A549 (cell line): ENCODE results near the gene HTRA2.

Source experiments
- BHLHE40 ChIP-seq: IDR thresholded peaks from 2 replicates; pipeline ENCODE4 v1.6.1; 2012; ENCODE audit warnings: low read depth, low read length, inconsistent platforms
- CBX2 ChIP-seq: fragments of 200-600 bp; sonication (generic); IDR thresholded peaks from 2 replicates; pipeline ENCODE4 v1.6.1; 2016; ENCODE audit warnings: low read depth, mild to moderate bottlenecking, borderline replicate concordance
- CHD4 ChIP-seq: fragments of 200-600 bp; sonication (generic); IDR thresholded peaks from 2 replicates; pipeline ENCODE4 v1.6.1; 2016; ENCODE audit warnings: antibody characterized with exemption, mild to moderate bottlenecking, borderline replicate concordance
- EP300 ChIP-seq, 2 experiments: fragments of >200 bp; sonication (Bioruptor Twin); formaldehyde crosslinking; IDR thresholded peaks; 2 replicates in 1 of 2; 3 replicates in 1 of 2; pipeline ENCODE4 v1.6.1; 2016 to 2017
- ESRRA ChIP-seq: fragments of 150-350 bp; IDR thresholded peaks from 2 replicates; pipeline ENCODE4 v1.6.1; 2014; ENCODE audit warnings: mild to moderate bottlenecking, low read length, borderline replicate concordance
- JUN ChIP-seq, 2 experiments: fragments of >200 bp; sonication (Bioruptor Twin); formaldehyde crosslinking; IDR thresholded peaks; 2 replicates in 1 of 2; 3 replicates in 1 of 2; pipeline ENCODE4 v1.6.1; 2016 to 2017
- NFE2L2 ChIP-seq: fragments of 150-350 bp; conservative IDR thresholded peaks from 2 replicates; pipeline ENCODE4 v1.6.1; 2014; ENCODE audit warnings: low read length
- POLR2A ChIP-seq: IDR thresholded peaks from 2 replicates; pipeline ENCODE4 v1.6.1; 2012; ENCODE audit warnings: mild to moderate bottlenecking, low read length
- RNF2 ChIP-seq: fragments of 200-600 bp; sonication (generic); IDR thresholded peaks from 2 replicates; pipeline ENCODE4 v1.6.1; 2016; ENCODE audit warnings: low read depth, mild to moderate bottlenecking, antibody characterized with exemption, moderate library complexity, borderline replicate concordance
- TF ChIP-seq, protein P1 (sequence below): fragments of >200 bp; sonication (Bioruptor Twin); formaldehyde crosslinking; IDR thresholded peaks from 3 replicates; pipeline ENCODE4 v1.5.1; 2016
- TF ChIP-seq, protein P2 (sequence below): fragments of 200-600 bp; sonication (generic); IDR thresholded peaks from 2 replicates; pipeline ENCODE4 v1.6.1; 2016; ENCODE audit warnings: antibody characterized with exemption, mild to moderate bottlenecking, moderate library complexity

DNA sequence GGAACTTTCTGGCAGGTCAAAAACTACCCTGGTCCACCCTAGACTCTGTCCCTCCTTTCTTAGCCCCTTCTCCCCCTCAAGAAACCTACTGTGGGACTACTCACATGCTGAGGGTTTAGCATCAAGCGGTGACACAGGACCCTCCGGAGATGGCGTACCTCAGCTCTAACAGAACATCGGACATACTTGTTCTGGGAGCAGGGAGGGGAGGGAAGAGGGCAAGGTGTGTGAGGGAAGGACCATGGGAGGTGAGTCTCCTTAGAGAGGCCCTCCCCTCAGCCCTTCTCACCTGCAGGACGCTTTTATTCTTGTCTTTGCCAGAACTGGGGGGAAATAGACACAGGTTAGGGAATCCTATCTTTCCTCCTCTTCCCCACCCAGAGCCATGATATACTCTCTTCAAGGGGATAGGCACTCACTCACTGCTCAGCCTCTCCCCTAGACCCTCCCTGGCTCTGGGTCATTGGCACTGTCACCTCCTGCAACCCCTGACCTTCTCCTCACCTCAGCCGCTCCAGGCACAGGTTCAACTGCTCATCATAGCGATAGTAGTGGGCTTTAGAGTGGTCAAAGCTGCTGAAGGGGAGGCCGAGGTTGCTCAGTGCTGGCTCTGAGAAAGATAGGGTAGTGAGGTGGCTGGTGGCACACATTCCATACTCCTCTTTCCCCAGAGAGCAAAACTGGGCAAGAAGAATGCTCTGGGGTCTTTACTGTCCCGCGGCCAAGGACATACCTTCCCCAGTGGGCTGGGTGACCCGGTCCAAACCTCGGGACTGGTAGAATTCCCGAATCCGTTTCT is 24.1 kb upstream of the HTRA2 start:
- TF ChIP-seq CHD4 = no peak
- TF ChIP-seq, protein P1, sequence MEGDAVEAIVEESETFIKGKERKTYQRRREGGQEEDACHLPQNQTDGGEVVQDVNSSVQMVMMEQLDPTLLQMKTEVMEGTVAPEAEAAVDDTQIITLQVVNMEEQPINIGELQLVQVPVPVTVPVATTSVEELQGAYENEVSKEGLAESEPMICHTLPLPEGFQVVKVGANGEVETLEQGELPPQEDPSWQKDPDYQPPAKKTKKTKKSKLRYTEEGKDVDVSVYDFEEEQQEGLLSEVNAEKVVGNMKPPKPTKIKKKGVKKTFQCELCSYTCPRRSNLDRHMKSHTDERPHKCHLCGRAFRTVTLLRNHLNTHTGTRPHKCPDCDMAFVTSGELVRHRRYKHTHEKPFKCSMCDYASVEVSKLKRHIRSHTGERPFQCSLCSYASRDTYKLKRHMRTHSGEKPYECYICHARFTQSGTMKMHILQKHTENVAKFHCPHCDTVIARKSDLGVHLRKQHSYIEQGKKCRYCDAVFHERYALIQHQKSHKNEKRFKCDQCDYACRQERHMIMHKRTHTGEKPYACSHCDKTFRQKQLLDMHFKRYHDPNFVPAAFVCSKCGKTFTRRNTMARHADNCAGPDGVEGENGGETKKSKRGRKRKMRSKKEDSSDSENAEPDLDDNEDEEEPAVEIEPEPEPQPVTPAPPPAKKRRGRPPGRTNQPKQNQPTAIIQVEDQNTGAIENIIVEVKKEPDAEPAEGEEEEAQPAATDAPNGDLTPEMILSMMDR = no peak
- TF ChIP-seq POLR2A = no peak
- TF ChIP-seq BHLHE40 = no peak
- no peak for TF ChIP-seq ESRRA
- no peak for TF ChIP-seq EP300 (IDR thresholded peaks at IDR 0.05)
- TF ChIP-seq CBX2 = no peak
- TF ChIP-seq RNF2 = no peak
- TF ChIP-seq NFE2L2 = no peak
- TF ChIP-seq, protein P2, sequence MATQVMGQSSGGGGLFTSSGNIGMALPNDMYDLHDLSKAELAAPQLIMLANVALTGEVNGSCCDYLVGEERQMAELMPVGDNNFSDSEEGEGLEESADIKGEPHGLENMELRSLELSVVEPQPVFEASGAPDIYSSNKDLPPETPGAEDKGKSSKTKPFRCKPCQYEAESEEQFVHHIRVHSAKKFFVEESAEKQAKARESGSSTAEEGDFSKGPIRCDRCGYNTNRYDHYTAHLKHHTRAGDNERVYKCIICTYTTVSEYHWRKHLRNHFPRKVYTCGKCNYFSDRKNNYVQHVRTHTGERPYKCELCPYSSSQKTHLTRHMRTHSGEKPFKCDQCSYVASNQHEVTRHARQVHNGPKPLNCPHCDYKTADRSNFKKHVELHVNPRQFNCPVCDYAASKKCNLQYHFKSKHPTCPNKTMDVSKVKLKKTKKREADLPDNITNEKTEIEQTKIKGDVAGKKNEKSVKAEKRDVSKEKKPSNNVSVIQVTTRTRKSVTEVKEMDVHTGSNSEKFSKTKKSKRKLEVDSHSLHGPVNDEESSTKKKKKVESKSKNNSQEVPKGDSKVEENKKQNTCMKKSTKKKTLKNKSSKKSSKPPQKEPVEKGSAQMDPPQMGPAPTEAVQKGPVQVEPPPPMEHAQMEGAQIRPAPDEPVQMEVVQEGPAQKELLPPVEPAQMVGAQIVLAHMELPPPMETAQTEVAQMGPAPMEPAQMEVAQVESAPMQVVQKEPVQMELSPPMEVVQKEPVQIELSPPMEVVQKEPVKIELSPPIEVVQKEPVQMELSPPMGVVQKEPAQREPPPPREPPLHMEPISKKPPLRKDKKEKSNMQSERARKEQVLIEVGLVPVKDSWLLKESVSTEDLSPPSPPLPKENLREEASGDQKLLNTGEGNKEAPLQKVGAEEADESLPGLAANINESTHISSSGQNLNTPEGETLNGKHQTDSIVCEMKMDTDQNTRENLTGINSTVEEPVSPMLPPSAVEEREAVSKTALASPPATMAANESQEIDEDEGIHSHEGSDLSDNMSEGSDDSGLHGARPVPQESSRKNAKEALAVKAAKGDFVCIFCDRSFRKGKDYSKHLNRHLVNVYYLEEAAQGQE = no peak
- TF ChIP-seq JUN (IDR thresholded peaks at IDR 0.05) = no peak
